ENCODE measurements around the gene SMURF1. TPM values are rescaled to one million over a fixed set of nuclear protein-coding genes. Genes with fewer than 3 reads are reported as not detected.

Gene SMURF1
- total and polyA plus RNA-seq, 2 of the 8 experiments (the other 6 are each of a cell fraction or from before 2014, with no cell fraction given): 9.6 to 24.5 TPM

- FAIRE-seq: no peak
- WGBS, 2 experiments (ENCODE audit: extremely low coverage in 1 of 2, insufficient coverage in 1 of 2, insufficient read length in 1 of 2, insufficient replicate concordance in 2 of 2, low coverage in 1 of 2, low lambda C conversion rate in 2 of 2, missing lambda C conversion rate in 1 of 2): 95% methylated on average over 4 of the region's 4 CpGs; no CpG with 5 or more reads in 1 of the 2 experiments
- H3K23me2 ChIP-seq (ENCODE audit: low read depth, low read length): no peaks in the 10 kb centered on the region
- H3K56ac ChIP-seq (replicated peaks; ENCODE audit: insufficient read length, low read depth, low read length): no peak overlapping the region
- H2BK20ac ChIP-seq (ENCODE audit: low read length): no peak overlapping the region
- no peak for DNase-seq (ENCODE audit: low read depth in 1 of 2, low spot score in 2 of 2)
- H3K27ac ChIP-seq (ENCODE audit: low read depth, low read length): no peak overlapping the region
- H3K4ac ChIP-seq (replicated peaks; ENCODE audit: insufficient read length, low read depth, low read length): no peak overlapping the region
- H4K8ac ChIP-seq (ENCODE audit: extremely low read depth, insufficient read depth, low read length): no peak overlapping the region
- CTCF ChIA-PET (ENCODE audit: partially characterized antibody): interaction anchor here (0.8 kb wide), 1 partner anchor 23 kb away, joined by 3 read pairs; no protein-coding TSS in a partner anchor
- no peak overlapping the region for H4K91ac ChIP-seq (replicated peaks; ENCODE audit: insufficient read length, low read length)
- H3K79me1 ChIP-seq (ENCODE audit: low read depth, low read length): peaks cover 7% of the 10 kb centered on the region
- no peak overlapping the region for H3K18ac ChIP-seq (ENCODE audit: extremely low read depth, low read length)
- no peak overlapping the region for H2AFZ ChIP-seq (ENCODE audit: low read length)
- H3K9me3 ChIP-seq (ENCODE audit: insufficient read depth in 2 of 2, low read depth in 1 of 2, low read length in 1 of 2): no peaks in the 10 kb centered on the region
- H3K36me3 ChIP-seq (ENCODE audit: control insufficient read depth in 2 of 4, insufficient read depth in 4 of 4, low read length in 3 of 4): peaks cover 0 to 2% (median 0%) of the 10 kb centered on the region in 4 experiments; a peak in 1 of 8 replicates
- no peak overlapping the region for H4K5ac ChIP-seq (ENCODE audit: insufficient read length, low read depth, low read length)
- no peaks in the 10 kb centered on the region for H3K27me3 ChIP-seq (replicated peaks in 1 of 4; ENCODE audit: control insufficient read depth in 3 of 4, extremely low read depth in 1 of 4, insufficient read depth in 3 of 4, low read length in 3 of 4)
- POLR2A ChIA-PET (ENCODE audit: partially characterized antibody): interaction anchor here (0.6 kb wide), 1 partner anchor 12 kb away, joined by 3 read pairs; no protein-coding TSS in a partner anchor
- H3K14ac ChIP-seq (ENCODE audit: insufficient read length): no peak overlapping the region
- H3K4me2 ChIP-seq (ENCODE audit: insufficient read depth in 1 of 2, low read depth in 2 of 2, low read length in 2 of 2): no peak overlapping the region
- peaks cover 3 to 92% of the 10 kb centered on the region in 2 experiments for H3K79me2 ChIP-seq (ENCODE audit: control insufficient read depth in 1 of 2, insufficient read depth in 2 of 2, low read length in 2 of 2)
- H2BK12ac ChIP-seq (ENCODE audit: low read depth, low read length): no peak overlapping the region
- H2AK5ac ChIP-seq (ENCODE audit: low read depth, low read length): no peak overlapping the region
- TF ChIP-seq SIRT6 (IDR thresholded peaks at IDR 0.05; ENCODE audit: low read length): no peak
- no peak for TF ChIP-seq RFX5 (IDR thresholded peaks at IDR 0.05; ENCODE audit: borderline replicate concordance, low read depth, low read length)
- H3K4me3 ChIP-seq (ENCODE audit: extremely low read depth in 1 of 4, insufficient read depth in 2 of 4, low read depth in 3 of 4, low read length in 4 of 4): no peak overlapping the region
- H2BK15ac ChIP-seq (ENCODE audit: low read length): no peak overlapping the region
- H2BK5ac ChIP-seq (ENCODE audit: low read depth, low read length): no peak overlapping the region
- no peak overlapping the region for H2BK120ac ChIP-seq (replicated peaks; ENCODE audit: low read depth, low read length)
- H3K4me1 ChIP-seq (replicated peaks in 1 of 4; ENCODE audit: control insufficient read depth in 3 of 4, insufficient read depth in 4 of 4, low read length in 3 of 4): peaks cover 0 to 2% (median 1%) of the 10 kb centered on the region in 4 experiments; a peak in 2 of 7 replicates
- H3K23ac ChIP-seq (ENCODE audit: insufficient read length): no peak overlapping the region
- peaks cover 8 to 12% of the 10 kb centered on the region in 2 experiments for H4K20me1 ChIP-seq (replicated peaks in 1 of 2; ENCODE audit: control insufficient read depth in 1 of 2, insufficient read depth in 2 of 2, low read length in 2 of 2)
- H3K9ac ChIP-seq (replicated peaks in 1 of 4; ENCODE audit: extremely low read depth in 1 of 4, low read depth in 3 of 4, low read length in 3 of 4): no peak overlapping the region
Observed at GRCh38 chr7:99124236-99124635, 19.7 kb downstream of the SMURF1 start.

Data from H1 (cell line).